HPDE6-E6E7 (cell line): ENCODE results near the gene RADIL.

Experiments
- DNase-seq: peaks from one replicate; pipeline ENCODE4 v3.0.0; 2011; ENCODE audit warnings: missing footprints; ENCODE audit errors: extremely low spot score

Gene RADIL

DNA sequence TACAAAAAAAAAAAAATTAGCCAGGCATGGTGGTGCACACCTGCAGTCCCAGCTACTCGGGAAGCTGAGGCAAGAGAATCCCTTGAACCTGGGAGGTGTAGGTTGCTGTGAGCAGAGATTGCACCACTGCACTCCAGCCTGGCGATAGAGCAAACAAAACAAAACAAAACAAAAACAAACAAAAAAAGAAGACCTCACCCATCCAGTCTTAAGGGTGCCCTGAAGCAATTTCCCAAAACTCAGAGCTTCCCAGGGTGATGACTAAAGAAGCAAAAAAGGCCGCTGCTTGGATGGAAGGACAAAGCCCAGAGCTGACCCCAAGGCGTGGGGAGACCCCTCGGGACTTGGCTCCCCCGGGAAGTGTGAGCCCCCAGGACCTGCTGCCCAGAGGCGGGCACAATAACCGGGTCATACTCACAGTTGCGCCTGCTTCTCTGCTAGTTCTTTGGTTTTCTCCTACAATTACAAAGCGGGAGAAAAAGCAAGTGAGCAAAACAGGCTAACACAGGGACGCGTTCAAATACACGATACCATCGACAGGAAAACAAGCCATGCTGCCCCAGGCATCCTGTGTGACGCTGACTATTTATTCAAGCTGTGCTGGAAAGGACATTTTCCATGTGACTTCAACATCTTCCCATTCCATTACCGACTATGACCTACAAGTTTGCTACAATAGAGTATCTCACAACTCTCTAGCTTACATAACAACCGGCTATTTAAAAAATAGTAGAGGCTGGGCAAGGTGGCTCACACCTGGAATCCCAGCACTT lies 51.6 kb downstream of the RADIL start:
- DNase-seq = no peak

DNA sequence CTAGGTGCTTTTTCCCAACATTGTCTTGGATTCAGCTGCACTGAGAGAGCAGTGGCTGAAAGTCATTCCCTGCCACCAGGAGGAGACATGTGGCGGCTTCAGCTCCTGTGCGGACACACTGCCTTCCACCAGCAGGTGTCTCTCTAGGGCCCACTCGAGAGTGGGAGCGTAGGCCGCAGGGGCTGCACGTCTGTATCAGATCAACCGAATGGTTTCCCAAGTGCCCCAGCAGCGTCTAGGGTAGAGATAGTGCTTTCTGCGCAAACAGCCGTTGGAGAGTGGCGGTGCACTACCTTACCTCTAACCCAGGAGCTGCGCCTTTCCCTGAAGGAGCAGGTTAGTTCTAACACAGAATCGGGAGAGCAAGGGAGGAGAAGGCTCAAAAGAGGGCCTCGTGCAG lies 53.3 kb downstream of the RADIL start:
- no peak for DNase-seq

DNA sequence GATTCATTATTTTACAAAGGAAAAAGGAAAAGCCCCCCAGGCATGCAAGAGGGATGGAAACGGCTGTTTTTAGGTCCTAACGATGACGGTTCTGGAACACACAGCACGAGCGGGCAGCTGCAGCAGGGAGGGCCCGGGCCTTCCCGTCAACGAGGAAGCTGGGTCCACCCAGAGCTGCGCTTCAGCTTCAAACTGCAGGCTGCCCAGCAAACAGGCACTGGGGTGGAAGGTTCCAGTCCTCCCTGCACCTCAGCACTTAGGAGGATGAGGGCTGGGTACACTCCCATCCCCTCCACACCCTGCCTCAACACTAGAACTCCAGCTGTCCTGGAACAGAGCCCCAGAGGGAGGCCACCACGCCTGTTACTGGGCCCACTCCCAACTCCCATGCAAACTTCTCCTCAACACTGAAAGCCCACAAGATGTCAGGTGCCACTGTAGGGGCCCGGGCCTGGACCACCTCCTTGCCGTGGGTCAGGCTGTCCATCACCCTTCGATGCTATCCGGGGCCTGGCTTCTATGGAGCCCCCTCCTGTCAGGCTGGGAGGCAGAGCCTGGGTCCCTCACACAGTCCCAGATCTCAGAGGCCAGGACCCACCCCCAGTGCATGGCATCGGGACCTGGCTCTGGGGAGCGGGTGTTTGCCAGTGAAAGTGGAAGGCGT lies 54.7 kb downstream of the RADIL start:
- DNase-seq = no peak

DNA sequence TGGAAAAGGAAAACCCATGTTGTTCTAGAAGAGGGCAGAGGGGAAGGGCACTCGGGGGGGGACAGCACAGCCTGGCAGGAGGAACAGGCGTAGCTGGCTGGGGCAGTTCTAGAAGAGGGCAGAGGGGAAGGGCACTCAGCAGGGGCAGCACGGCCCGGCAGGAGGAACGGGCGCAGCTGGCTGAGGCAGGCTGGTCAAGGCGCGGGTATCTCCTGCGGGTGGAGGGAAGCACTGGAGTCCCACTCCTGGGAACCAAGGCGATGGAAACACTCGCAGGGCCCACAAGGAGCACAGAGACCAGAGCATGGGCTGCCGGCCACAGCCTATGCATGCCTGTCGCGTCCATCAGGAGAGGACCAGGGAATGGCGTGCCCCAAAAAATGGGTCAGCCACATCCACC lies 58.4 kb downstream of the RADIL start:
- no peak for DNase-seq

DNA sequence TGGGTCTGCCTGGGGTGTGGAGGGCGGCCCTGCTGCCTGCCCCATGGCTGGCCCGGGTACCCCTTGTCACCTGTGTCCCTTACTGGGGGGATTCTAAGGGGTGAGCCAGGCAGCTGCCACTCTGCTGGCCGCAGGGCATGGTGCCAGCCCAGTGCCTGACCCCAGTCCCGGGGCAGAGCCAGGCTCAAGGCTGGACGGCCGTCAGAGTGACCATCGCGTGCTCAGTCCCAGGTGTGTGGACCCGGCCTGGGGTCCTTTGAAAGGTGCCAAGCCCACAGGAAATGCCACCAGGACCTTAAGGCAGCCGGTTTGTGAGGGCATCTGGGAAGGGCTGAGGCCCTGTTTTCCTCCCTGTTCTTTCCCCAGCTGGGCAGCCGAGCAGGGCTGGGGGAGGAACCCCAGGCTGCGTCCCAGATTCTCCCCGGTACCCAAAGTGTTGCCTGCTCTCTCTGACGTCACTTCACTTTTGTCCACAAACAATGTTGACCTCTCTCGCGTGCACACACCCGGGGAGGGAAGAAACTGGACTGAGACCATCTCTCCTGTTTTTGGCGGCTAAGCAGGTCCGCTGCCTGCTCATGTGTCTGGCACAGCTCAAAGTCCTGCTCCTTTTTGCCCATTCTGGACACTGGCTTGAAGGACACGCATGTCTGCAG lies 59.3 kb downstream of the RADIL start:
- no peak for DNase-seq

DNA sequence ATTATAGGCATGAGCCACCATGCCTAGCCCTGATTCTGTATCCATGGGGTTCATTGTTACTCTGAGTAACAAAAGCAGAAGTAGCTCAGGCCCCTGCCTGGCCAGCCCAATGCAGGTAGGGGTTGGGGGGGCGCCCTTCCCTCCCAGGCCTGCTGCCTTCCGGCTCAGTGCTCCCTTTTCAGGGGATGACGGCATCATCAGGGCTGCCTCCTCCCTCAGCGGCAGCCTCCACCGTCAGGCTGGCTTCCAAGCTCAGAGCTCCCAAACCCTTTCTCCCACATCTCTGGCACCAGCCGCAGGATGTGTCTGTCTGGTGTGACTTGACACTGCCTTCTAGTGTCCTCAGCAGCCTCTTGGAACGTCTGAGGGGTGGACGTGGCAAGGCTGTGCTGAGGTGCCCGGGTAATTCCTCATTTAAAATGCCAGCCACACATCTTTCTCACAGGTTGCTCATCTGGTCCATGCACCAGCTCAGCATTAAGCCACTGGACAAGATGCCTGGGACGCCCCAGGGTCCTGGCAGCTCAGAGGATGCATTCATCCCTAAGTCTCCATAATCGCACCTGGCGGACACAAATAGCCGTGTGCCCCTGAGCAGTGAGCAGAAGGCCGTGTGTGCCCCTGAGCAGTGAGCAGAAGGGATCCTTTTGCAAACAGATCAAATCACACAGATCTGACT lies 59.9 kb downstream of the RADIL start:
- DNase-seq = no peak

DNA sequence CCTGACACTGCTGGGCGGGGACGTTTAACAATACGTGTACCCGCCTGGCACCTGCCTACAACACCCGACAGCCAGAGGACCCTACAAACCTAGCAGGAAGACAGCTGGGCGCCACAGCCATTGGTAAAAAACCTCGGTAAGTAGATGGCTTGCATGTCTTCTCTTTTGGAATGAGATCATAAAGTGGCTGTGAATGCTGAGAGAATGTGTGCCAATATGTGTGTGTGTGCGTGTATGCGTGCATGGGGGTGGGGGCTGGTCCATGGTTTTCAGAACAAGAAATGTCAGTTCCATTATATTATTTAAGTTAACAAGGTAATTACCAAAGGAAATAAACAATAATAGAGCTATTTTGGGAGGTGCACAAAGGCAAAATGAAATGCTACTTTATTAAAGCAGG lies 60.8 kb downstream of the RADIL start:
- no peak for DNase-seq

DNA sequence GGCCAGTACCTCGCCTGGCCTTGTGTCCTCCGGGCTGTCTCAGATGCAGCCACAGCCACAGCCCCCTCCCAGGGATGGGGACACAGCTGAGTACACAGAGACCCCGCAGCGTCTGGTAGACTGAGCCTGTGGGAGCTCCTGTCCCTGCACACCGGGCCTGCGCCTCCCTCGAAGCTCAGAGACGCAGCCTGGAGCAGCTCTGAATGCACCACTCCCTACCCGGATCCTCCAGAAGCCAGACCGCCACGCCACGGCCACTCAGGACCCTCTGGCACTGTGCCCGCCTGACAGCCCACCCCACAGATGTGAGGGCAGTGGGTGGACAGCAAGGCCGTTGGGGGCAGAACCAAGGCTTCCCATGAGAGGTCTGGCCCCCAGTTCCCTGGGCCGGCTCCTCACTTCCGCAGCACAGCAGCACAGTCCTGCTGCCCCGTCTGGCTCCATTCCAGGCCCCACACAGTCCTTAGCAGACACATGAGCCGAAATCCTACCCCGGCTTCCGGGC lies 62.5 kb downstream of the RADIL start:
- no peak for DNase-seq

DNA sequence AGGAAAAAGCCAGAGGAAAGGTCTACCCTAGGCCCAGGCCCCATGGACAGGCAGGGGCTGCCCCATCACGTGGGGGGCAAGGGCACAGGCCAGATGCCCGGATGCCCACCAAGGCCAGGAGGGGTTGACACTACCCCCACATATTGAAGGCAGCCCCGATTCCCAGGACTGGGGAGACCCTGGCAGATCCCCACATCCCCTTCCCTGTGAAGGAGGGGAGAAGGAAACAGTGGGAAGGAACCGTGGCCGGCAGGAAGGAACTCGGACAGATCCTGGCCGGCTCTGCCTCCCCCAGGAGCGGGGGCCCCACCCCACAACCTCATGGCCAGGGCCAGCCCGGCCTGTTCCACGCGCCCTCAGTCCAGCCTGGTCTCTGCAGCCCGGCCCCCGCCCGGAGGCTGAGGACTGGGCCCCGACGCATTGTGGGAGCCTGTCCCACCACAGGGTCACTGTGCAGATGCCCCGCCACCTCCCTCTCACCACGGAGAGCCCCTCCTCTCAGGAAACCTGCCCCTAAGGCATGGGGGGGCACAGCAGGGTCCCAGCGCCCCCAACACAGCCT lies 63.0 kb downstream of the RADIL start:
- DNase-seq = no peak

DNA sequence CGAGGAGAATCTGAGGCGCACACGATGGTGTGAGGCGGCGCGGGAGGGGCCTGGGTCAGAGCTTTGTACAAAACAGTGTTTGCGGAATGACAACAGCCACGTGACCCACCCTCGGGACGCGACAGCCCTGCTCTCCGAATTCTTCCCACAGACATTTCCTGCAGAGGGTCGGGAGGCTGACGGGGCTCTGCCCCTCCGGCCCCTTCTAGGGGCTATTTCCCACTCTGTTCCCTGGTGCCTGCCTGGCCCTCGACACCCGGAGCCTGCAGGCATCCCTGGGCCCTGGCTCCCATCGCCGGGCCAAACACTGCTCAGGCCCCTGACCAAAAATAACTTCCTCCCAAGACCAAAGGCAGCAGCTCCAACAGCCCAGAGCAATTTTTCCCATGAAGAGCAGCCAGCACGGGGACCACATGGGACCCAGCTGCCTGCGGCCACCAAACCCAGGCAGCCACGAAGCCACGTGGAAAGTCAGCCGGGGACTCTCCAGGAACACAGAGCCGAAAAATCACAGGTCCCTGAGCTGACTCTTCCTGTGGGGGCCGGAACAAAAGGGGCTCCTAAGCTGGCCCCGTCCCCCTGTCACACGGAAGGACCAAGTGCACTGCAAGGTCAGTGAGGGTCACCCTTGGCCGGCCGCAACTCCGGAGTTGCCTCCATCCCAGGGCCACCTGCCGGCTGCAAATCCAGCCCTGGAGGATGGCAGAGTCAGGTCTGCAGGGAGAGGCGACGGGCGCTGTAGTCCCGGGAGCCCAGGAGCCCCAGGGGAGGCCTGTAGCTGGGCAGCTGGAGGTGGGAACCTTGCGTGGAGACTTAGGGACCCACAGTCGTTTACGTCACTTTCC lies 63.7 kb downstream of the RADIL start:
- DNase-seq = no peak

DNA sequence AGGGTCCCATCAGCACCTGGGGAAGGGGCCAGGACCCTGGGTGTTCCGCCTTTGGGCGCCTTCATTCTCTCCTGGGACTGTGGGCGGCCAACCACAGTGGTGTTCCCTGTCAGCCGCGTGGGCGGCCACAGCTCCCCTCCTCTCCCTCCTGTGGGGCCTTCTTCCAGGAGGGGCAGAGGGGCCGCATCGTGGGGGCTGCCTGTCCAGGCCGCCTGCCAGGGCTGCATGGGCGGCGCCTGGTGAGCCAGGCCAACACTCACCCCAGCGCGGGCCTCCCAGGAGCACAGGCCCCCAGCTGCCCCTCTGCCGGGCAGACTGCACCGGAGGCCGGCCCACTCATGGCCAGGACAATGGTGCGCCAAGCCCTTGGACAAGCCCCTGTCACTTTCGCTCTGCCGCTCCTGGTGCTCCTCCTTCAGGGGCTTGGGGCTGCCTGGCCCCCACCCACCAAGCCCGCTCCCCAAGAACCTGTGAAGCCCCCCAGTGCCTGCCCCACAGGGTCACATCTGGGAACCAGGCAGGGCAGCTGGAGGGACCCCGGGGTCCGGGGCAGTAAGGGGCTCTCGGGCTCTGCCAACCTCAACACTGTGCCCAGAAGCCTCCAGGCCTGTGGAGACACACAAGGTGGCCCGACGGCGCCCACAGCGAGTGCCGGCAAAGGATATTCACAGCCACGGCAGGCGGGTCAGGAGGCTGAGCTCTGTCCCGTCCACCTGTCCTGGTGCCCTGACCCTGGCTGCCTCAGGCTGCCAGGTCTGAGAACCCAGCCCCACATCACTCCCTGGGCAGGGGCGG lies 65.3 kb downstream of the RADIL start:
- DNase-seq = no peak

DNA sequence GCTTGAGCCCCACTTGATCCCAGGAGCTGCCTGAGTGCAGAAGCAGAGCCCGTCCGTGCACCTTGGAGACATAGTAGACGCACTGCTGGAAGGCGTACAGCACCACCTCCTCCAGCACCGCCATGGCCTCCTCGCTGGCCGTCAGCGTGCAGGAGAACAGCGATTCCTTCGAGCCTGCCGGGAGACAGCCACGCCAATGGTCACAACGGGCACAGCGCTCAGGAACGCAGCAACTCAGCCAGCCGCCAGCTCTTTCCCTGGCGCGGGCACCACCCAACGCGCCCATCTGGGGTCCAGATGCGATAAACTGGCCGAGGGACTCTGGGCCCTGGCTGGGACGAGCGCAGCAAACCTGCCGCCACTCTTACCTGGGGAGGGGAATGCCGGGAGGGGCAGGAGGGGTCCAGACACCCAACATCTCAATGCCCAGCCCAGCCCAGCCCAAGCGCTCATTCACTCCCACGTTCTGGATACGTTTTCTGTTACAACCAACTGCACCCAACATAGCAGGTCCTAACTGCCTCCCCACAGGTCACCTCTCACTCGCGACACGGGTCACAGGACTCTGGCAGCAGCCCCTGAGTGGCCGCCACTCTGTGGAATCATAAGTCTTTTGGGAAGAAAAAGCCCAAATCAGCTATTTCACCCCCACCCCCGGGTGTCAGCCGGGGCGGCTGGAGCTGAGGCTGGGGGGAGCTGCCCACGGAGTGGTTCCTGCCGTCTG lies 66.2 kb downstream of the RADIL start:
- no peak for DNase-seq

DNA sequence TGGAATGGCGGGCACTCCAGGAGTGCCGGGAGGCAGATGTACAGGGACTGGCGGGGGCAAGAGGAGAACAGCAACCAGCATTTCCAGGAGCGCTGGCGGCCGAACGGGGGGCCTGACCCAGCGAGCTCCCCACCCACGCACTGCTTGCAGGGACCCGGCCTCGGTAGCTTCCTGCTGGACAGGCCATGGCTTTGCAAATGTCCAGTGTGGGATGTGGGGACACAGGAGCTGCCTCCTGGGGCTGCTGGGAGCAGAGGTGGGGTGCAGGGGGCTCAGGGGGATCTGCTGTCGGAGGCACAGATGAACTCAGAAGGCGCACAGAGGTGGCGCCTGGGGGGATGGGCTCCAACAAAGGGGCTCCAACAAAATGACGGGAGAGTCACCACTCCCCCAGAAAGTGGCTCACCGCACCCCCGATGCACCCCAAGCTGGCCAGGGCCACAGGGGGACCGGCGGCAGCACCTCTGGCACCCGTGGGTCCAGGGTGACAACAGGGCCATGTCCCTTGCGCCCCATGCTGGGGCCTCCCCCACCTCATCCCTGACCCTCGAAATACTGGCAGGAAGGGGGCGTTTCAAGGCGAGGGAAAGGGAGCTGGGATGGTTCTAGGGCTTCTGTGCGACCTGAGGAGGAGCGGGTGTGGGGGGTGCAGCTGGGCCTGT lies 67.0 kb downstream of the RADIL start:
- DNase-seq = no peak

DNA sequence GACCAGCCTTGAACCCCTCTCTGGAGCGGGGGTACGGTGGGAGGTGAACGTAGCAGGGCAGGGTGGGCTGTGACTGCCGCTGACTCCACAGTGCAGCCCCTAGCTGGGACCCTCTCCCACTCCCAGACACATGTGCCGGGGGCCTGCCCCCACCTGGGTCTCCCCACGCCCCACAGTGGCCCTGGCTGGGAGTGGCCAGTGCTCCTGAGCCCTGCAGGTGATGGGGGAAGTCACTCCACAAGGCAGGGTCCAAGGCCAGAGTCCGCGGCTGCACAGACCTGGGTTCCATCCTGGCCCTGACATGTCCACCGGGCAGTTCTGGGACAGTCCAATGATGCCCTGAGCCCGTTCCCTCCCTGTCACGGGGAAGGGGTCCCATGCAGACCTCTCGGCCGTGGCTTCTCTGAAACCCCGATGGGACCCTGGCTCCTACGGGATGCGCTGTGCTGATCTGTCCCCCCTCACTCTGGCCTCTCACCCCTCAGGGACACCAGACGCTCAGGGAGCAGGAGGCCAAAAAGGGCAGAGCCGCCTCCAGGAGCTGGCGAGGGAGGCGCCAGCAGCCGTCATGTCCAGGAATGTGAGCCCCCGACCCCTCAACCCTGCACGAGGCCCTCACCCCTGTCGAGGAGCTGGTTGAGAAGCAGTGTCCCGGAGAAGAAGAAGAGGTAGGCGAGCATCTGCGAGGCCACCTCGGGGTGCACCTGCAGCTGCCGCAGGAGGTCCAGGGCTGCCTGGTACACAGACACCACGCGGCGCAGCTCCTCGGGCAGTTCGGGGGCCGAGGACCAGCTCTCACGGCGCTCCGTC lies 67.7 kb downstream of the RADIL start:
- no peak for DNase-seq

DNA sequence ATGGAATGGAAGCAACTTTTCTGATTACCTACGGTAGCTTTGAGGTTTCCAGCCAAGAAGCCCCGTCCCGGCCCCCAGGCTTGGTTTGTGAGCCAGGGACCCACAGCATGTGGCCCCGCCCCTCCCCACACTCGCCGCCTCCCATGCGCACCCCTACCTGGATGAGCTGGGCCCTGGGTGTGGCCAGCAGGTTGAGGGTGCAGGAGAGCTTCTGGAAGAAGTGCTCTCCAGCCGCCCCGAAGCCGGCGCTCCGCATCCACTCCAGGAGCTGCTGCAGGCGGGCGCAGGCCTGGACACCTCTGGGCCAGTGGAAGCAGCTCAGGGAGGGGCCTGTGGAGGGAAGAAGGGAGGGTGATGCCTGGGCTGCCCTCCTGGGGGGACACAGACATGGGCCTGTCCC lies 68.4 kb downstream of the RADIL start:
- DNase-seq = no peak

DNA sequence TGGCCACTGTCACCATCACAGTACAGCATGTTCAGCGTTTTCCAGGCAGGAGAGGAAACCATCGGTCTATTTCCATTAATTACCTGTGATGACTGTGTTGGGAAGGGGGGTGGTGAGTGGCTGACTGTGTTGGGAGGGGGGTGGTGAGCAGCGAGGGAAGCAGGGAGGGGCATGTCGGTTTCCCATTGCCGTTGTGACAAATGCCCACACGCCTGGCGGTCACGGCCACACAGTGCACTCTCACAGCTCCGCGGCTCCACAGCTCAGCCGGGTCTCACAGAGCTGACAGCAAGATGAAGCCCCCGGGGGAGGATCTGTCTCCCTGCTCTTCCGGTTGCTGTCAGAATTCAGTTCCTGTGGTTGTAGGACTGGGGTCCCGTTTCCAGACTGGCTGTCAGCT lies 69.1 kb downstream of the RADIL start:
- DNase-seq = no peak

DNA sequence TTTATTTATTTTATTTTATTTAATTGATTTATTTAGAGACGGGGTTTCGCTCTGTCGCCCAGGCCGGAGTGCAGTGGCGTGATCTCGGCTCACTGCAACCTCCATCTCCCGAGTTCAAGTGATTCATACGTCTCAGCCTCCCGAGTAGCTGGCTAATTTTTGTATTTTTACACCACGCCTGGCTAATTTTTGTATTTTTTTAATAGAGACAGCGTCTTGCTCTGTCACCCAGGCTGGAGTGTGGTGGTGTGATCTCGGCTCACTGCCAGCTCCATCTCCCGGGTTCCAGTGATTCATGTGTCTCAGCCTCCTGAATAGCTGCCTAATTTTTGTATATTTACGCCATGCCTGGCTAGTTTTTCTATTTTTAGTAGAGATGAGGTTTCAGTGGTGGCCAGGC lies 73.8 kb downstream of the RADIL start:
- no peak for DNase-seq

DNA sequence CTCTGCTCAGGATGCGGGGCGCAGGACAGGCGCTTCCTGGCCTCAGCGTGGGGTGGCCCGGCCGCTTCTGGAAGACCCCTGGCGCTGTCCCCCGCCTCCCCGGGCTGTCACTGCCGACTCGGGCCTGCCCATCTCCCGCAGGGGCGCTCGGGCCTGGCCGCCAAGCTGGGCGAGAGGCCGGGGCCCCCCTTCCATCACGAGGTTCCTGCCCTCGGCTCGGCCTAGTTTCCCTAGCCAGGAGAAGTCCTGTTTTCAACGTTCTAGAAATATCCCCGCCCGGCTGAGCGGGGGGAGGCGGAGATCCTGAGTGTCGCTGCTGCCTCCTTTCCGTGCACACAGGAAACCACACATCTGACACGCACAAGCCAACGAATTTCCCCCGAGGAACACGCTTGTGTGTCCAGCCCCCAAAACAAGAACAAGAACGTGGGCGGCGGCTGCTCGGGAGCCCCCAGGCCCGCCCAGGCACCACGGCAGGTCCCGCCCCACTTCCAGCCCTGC lies 74.4 kb downstream of the RADIL start:
- no peak for DNase-seq
